HepG2 (cell line): ENCODE measurements around the gene RABGEF1. TPM values are rescaled to one million over a fixed set of nuclear protein-coding genes. Genes with fewer than 3 reads are reported as not detected.
"Not testable (repeated sequence)": the region's sequence is repeated elsewhere in the genome, so short reads cannot be mapped to it uniquely, and the experiment has no call there.

ENCODE experiments used
- ATAC-seq: fragments of 200-7000 bp; cut with Tn5 transposase; 3 replicates; pipeline ENCODE4 v1.9.1; 2020; ENCODE audit warnings: mild to moderate bottlenecking, moderate library complexity
- BruUV-seq: library from RNA; stranded (reverse); fragments of 400-500 nt; replicated peaks from 2 replicates; lab custom pipeline; 2021; lab: Mats Ljungman, UMichigan
- CTCF ChIA-PET: fragments of 300-600 bp; formaldehyde crosslinking; extraction: SDS; loops from one replicate; lab custom pipeline; 2021; ENCODE audit warnings: low total read pairs, inconsistent platforms, low intra/inter-chr PET ratio; lab: Yijun Ruan, JAX
- POLR2A ChIA-PET: fragments of 350-600 bp; sonication (Branson Sonifier 250); formaldehyde crosslinking; loops from one replicate; lab custom pipeline; 2020; ENCODE audit warnings: antibody characterized with exemption, inconsistent platforms; lab: Yijun Ruan, JAX
- DNase-seq: peaks from one replicate; pipeline ENCODE4 v3.0.0-alpha.2; 2015; ENCODE audit warnings: low spot score
- FAIRE-seq: peaks from 3 replicates; lab custom pipeline; 2011; peaks lifted over from hg19 to GRCh38; lab: Jason Lieb, UNC
- H2AFZ ChIP-seq: one replicate; pipeline ENCODE4 v1.6.1; 2011; ENCODE audit warnings: low read length, inconsistent platforms
- H3K27ac ChIP-seq: fragments of 300-600 bp; 3 replicates; pipeline ENCODE4 v1.8.0; 2011; ENCODE audit warnings: mixed run types, mild to moderate bottlenecking, mixed read lengths, low read length, inconsistent platforms; ENCODE audit not compliant: insufficient read depth; ENCODE audit errors: extremely low read length
- H3K27me3 ChIP-seq, 2 experiments: fragments of 200-600 bp in 1 of 2; 2 replicates in 1 of 2; 3 replicates in 1 of 2; pipeline versions ENCODE4 v1.6.0 to v1.8.0; 2011; ENCODE audit warnings: low read length in 2 of 2, mild to moderate bottlenecking in 2 of 2, moderate library complexity in 2 of 2, inconsistent platforms in 1 of 2; ENCODE audit not compliant: insufficient read depth in 2 of 2, control insufficient read depth in 1 of 2
- H3K36me3 ChIP-seq, 2 experiments: fragments of 200-600 bp in 1 of 2; replicated peaks in 1 of 2; 2 replicates in 1 of 2; 3 replicates in 1 of 2; pipeline versions ENCODE4 v1.5.1 to v1.8.0; 2011; ENCODE audit warnings: low read length in 2 of 2, inconsistent platforms in 1 of 2; ENCODE audit not compliant: insufficient read depth in 2 of 2, control insufficient read depth in 1 of 2
- H3K4me1 ChIP-seq: 2 replicates; pipeline ENCODE4 v1.5.1; 2012; ENCODE audit warnings: low read length, inconsistent platforms; ENCODE audit not compliant: insufficient read depth
- H3K4me2 ChIP-seq: 2 replicates; pipeline ENCODE4 v1.6.0; 2011; ENCODE audit warnings: low read depth, low read length, inconsistent platforms
- H3K4me3 ChIP-seq, 3 experiments: fragments of 200-600 bp in 1 of 3; sonication (generic), shearing (Covaris generic) in 1 of 3; replicated peaks in 1 of 3; 2 replicates each; pipeline ENCODE4 v1.5.1; 2011 to 2016; ENCODE audit warnings: low read length in 3 of 3, inconsistent platforms in 2 of 3, low read depth in 2 of 3, mild to moderate bottlenecking in 2 of 3, control low read depth in 1 of 3, mixed read lengths in 1 of 3; ENCODE audit not compliant: insufficient read depth in 1 of 3
- H3K79me2 ChIP-seq: one replicate; pipeline ENCODE4 v1.6.1; 2011; ENCODE audit warnings: low read length, inconsistent platforms; ENCODE audit not compliant: insufficient read depth
- H3K9ac ChIP-seq: 2 replicates; pipeline ENCODE4 v1.6.0; 2011; ENCODE audit warnings: mild to moderate bottlenecking, low read depth, low read length, inconsistent platforms; ENCODE audit not compliant: insufficient read depth
- H3K9me3 ChIP-seq: 2 replicates; pipeline ENCODE4 v1.5.1; 2012; ENCODE audit warnings: mild to moderate bottlenecking, low read length
- H4K20me1 ChIP-seq: 2 replicates; pipeline ENCODE4 v1.6.0; 2011; ENCODE audit warnings: inconsistent platforms, mild to moderate bottlenecking, low read length, moderate library complexity; ENCODE audit not compliant: insufficient read depth
- CREB1 ChIP-seq, 2 experiments: fragments of 450-650 bp in 1 of 2; IDR thresholded peaks; 2 replicates each; pipeline ENCODE4 v1.6.1; 2016 to 2017; ENCODE audit warnings: control low read depth in 1 of 2, mild to moderate bottlenecking in 1 of 2, missing compliant biosample characterization in 1 of 2, missing genetic modification characterization in 1 of 2
- JUN ChIP-seq: sonication (generic); formaldehyde crosslinking; IDR thresholded peaks from 2 replicates; pipeline ENCODE4 v1.4.0; 2020; ENCODE audit warnings: mild to moderate bottlenecking, missing genetic modification reagents
- NFIB ChIP-seq: sonication (generic); formaldehyde crosslinking; IDR thresholded peaks from 2 replicates; pipeline ENCODE4 v1.9.0; 2021; ENCODE audit warnings: missing genetic modification reagents, mild to moderate bottlenecking, borderline replicate concordance
- PCBP1 ChIP-seq: fragments of 200-400 bp; formaldehyde crosslinking; IDR thresholded peaks from 2 replicates; pipeline ENCODE4 v1.6.1; 2017; ENCODE audit warnings: mild to moderate bottlenecking, low read depth, low read length, borderline replicate concordance
- SIX1 ChIP-seq: sonication (generic); formaldehyde crosslinking; IDR thresholded peaks from 2 replicates; pipeline ENCODE4 v1.4.0; 2020; ENCODE audit warnings: missing genetic modification reagents, borderline replicate concordance
- STAT6 ChIP-seq: sonication (generic); formaldehyde crosslinking; IDR thresholded peaks from 2 replicates; pipeline ENCODE4 v1.4.0; 2020; ENCODE audit warnings: missing genetic modification reagents, mild to moderate bottlenecking, borderline replicate concordance
- ZNF225 ChIP-seq: sonication (generic); formaldehyde crosslinking; IDR thresholded peaks from 2 replicates; pipeline ENCODE4 v1.4.0; 2020; ENCODE audit warnings: mild to moderate bottlenecking, missing genetic modification reagents
- ZNF431 ChIP-seq: sonication (generic); formaldehyde crosslinking; IDR thresholded peaks from 2 replicates; pipeline ENCODE4 v1.9.0; 2022; ENCODE audit warnings: missing genetic modification reagents, low read depth, mild to moderate bottlenecking, borderline replicate concordance
- ZNF607 ChIP-seq: sonication (generic); formaldehyde crosslinking; IDR thresholded peaks from 2 replicates; pipeline ENCODE4 v1.5.1; 2020; ENCODE audit warnings: missing genetic modification reagents, mild to moderate bottlenecking, borderline replicate concordance
- ZNF850 ChIP-seq: sonication (generic); formaldehyde crosslinking; conservative IDR thresholded peaks from 2 replicates; pipeline ENCODE4 v1.9.0; 2021; ENCODE audit warnings: mild to moderate bottlenecking, missing genetic modification reagents
- WGBS: methylation state at CpG from one replicate; pipeline ENCODE4 v1.1.6; 2017; ENCODE audit warnings: low lambda C conversion rate; 5-methylcytosine and 5-hydroxymethylcytosine counted together
- in situ Hi-C: cut with HindIII; loops from 2 replicates; pipeline ENCODE4 v1.10.0; 2017; ENCODE audit warnings: low pct_unique_long_range_greater_than_20kb; ENCODE audit not compliant: extremely low pct_ligation_motif_present
- intact Hi-C: fragments of 100-400 bp; cut with micrococcal nuclease; formaldehyde crosslinking; loops from one replicate; pipeline ENCODE4 v1.10.0; 2022; ENCODE audit not compliant: unreplicated experiment
- polyA plus RNA-seq, 8 experiments: library from polyadenylated mRNA; depleted of rRNA in 3 of 8; stranded (reverse) in 7 of 8; unstranded in 1 of 8; fragments of >200 nt; fragmentation: Illumina TruSeq in 4 of 8; extraction: Trizol in 4 of 8; gene quantifications; 2 replicates each; pipeline versions ENCODE4 v1.2.1 to v1.2.3, GENCODE V29; 2011 to 2016; ENCODE audit warnings: low read depth in 4 of 8, missing spikeins in 1 of 8, mixed read lengths in 1 of 8; ENCODE audit not compliant: insufficient read depth in 1 of 8
- total RNA-seq, 5 experiments: library from RNA; depleted of rRNA; stranded (reverse); fragments of >200 nt; fragmentation: Illumina TruSeq; extraction: Trizol; gene quantifications; 2 replicates each; pipeline ENCODE4 v1.2.3, GENCODE V29; 2016; ENCODE audit warnings: low read depth in 1 of 5
- TF ChIP-seq, protein P1 (sequence below): sonication (generic); formaldehyde crosslinking; IDR thresholded peaks from 2 replicates; pipeline ENCODE4 v1.5.0; 2020; ENCODE audit warnings: mild to moderate bottlenecking, missing genetic modification reagents, borderline replicate concordance

Gene RABGEF1
- total and polyA plus RNA-seq, 2 of the 13 experiments (the other 11 are each of a cell fraction or from before 2014, with no cell fraction given), result 22.7 to 35.3 TPM

DNA sequence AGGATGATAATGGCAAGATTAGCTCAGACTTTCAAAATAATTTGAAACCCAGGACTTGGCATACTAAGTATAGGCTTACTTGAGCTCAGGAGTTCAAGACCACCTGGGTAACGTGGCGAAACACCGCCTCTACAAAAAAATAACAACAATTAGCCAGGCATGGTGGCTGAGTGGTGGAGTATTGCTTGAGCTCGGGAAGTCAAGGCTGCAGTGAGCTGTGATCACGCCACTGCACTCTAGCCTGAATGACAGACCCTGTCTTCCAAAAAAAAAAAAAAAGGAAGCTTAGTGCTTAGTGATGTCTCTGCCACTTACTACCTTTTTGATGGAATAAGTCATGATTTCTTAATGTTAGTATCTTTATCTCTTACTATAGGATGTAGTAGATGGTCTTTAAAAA lies 25.5 kb downstream of the RABGEF1 start:
- DNase-seq, result no peak
- Histone ChIP-seq H3K4me2 (no peak overlapping the region), H3K4me3 (no peak overlapping the region), H3K36me3 (peaks cover 0 to 5% of the 10 kb centered on the region in 2 experiments; a peak in 1 of 5 replicates), H3K4me1 (peaks cover 8% of the 10 kb centered on the region), H2AFZ (no peak overlapping the region), H3K79me2 (peaks cover 84% of the 10 kb centered on the region), H3K27ac (no peak overlapping the region), H3K9me3 (no peaks in the 10 kb centered on the region), H4K20me1 (peaks cover 13% of the 10 kb centered on the region; the same call in 1 of the 2 replicates), H3K27me3 (no peaks in the 10 kb centered on the region), H3K9ac (no peak overlapping the region)
- FAIRE-seq, result no peak
- no peak for ATAC-seq
- WGBS, result 95% methylated on average over 5 of the region's 5 CpGs
- in situ Hi-C loops, result no loop called here
- intact Hi-C loops, result no loop called here
- TF ChIP-seq PCBP1, result no peak
- no peak for TF ChIP-seq JUN (CRISPR knock-in tag)
- TF ChIP-seq ZNF225 (CRISPR knock-in tag), result no peak
- TF ChIP-seq STAT6, result no peak
- no peak for TF ChIP-seq CREB1 (IDR thresholded peaks at IDR 0.05)
- TF ChIP-seq CREB1 (CRISPR knock-in tag; IDR thresholded peaks at IDR 0.05), result no peak
- no peak for TF ChIP-seq SIX1 (CRISPR knock-in tag)
- no peak for TF ChIP-seq NFIB (CRISPR knock-in tag)
- no peak for TF ChIP-seq ZNF850 (CRISPR knock-in tag)
- TF ChIP-seq ZNF607, result no peak
- TF ChIP-seq ZNF431 (CRISPR knock-in tag), result no peak
- TF ChIP-seq, protein P1, sequence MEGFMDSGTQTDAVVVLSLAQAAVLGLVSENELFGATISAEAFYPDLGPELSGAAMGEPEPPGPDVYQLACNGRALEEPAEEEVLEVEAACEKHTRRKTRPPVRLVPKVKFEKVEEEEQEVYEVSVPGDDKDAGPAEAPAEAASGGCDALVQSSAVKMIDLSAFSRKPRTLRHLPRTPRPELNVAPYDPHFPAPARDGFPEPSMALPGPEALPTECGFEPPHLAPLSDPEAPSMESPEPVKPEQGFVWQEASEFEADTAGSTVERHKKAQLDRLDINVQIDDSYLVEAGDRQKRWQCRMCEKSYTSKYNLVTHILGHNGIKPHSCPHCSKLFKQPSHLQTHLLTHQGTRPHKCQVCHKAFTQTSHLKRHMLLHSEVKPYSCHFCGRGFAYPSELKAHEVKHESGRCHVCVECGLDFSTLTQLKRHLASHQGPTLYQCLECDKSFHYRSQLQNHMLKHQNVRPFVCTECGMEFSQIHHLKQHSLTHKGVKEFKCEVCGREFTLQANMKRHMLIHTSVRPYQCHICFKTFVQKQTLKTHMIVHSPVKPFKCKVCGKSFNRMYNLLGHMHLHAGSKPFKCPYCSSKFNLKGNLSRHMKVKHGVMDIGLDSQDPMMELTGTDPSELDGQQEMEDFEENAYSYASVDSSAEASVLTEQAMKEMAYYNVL (CRISPR knock-in tag), result no peak
- no TSS peak for BruUV-seq
- CTCF ChIA-PET, result no interaction called here
- POLR2A ChIA-PET, result interaction anchor here (1.1 kb wide), 1 partner anchor 26 kb away, joined by 5 read pairs; the partner anchor contains the start of gene RABGEF1

- ATAC-seq, BruUV-seq, H3K27ac ChIP-seq, H3K9ac ChIP-seq, H3K4me2 ChIP-seq, H2AFZ ChIP-seq, DNase-seq, H3K27me3 ChIP-seq, in situ Hi-C loops, H3K4me3 ChIP-seq, FAIRE-seq, intact Hi-C loops, CTCF ChIA-PET, H3K9me3 ChIP-seq: not testable (repeated sequence)
- POLR2A ChIA-PET, result interaction anchor here (0.7 kb wide), 1 partner anchor 10 kb away, joined by 4 read pairs; no protein-coding TSS in a partner anchor
- Histone ChIP-seq H3K36me3 (peaks cover 0 to 11% of the 10 kb centered on the region in 2 experiments; a peak in 2 of 5 replicates), H3K4me1 (peaks cover 16% of the 10 kb centered on the region), H3K79me2 (peaks cover 80% of the 10 kb centered on the region), H4K20me1 (peaks cover 13% of the 10 kb centered on the region; the same call in 1 of the 2 replicates)
These were observed 27.0 kb downstream of the RABGEF1 start for GRCh38 chr7:66767486-66767885.
